ENCODE measurements around the gene CREB3L2. TPM values are rescaled to one million over a fixed set of nuclear protein-coding genes. Genes with fewer than 3 reads are reported as not detected.

Gene CREB3L2
- total and polyA plus RNA-seq, 2 donors (not counting 1 experiment from before 2014, with no cell fraction given), result 13.8 to 25.1 TPM

- intact Hi-C loops (cut with micrococcal nuclease), result no loop called here
- Histone ChIP-seq H3K4me2 (replicated peaks; ENCODE audit: low read depth, low read length, poor library complexity, severe bottlenecking) (no peak overlapping the region), H3K27ac (ENCODE audit: low read length in 2 of 2) (no peak overlapping the region), H3K9me3 (ENCODE audit: control extremely low read depth in 1 of 3, control insufficient read depth in 2 of 3, insufficient read depth in 1 of 3, low read length in 2 of 3) (peaks cover 0 to 7% (median 0%) of the 10 kb centered on the region in 3 donors), H3K27me3 (replicated peaks in 1 of 4; ENCODE audit: control extremely low read depth in 1 of 4, control insufficient read depth in 3 of 4, insufficient read depth in 4 of 4, low read length in 3 of 4) (no peaks in the 10 kb centered on the region), H3K4me1 (ENCODE audit: control insufficient read depth in 2 of 2, insufficient read depth in 2 of 2, low read length in 2 of 2) (no peaks in the 10 kb centered on the region), H3K79me2 (ENCODE audit: control insufficient read depth, insufficient read depth, low read length) (no peaks in the 10 kb centered on the region), H3K4me3 (ENCODE audit: control extremely low read depth in 1 of 5, extremely low read depth in 1 of 5, insufficient read depth in 1 of 5, low read depth in 2 of 5, low read length in 4 of 5) (no peak overlapping the region), H3K36me3 (replicated peaks in 1 of 2; ENCODE audit: control extremely low read depth in 1 of 2, control insufficient read depth in 1 of 2, extremely low read depth in 1 of 2, insufficient read depth in 2 of 2, low read length in 1 of 2) (peaks cover 2 to 77% of the 10 kb centered on the region in 2 experiments), H3K9ac (ENCODE audit: low read length) (no peak overlapping the region), H4K20me1 (ENCODE audit: control insufficient read depth, insufficient read depth, low read length, poor library complexity, severe bottlenecking) (peaks cover 2% of the 10 kb centered on the region), H2AFZ (ENCODE audit: insufficient read depth, low read depth, low read length, poor library complexity, severe bottlenecking) (no peak overlapping the region)
- Mint-ChIP-seq H3K27ac (no peak overlapping the region), H3K27me3 (no peaks in the 10 kb centered on the region), H3K4me3 (no peak overlapping the region), H3K9me3 (ENCODE audit: insufficient read depth) (no peaks in the 10 kb centered on the region), H3K4me1 (no peaks in the 10 kb centered on the region)
- TF ChIP-seq EZH2 (IDR thresholded peaks at IDR 0.05; ENCODE audit: borderline replicate concordance, insufficient read depth, low read depth, low read length, poor library complexity, severe bottlenecking) (no peak), CTCF (IDR thresholded peaks at IDR 0.05) (no peak)
- 95% methylated on average over 7 of the region's 8 CpGs for WGBS (ENCODE audit: insufficient coverage)
- DNase-seq, result no peak
- ATAC-seq (ENCODE audit: low read depth), result no peak
- POLR2A ChIA-PET, result no interaction called here
- CTCF ChIA-PET, result no interaction called here
Measured at GRCh38 chr7:137881607-137882260, 120.2 kb downstream of the CREB3L2 start.

GRCh38 chr7:137880432-137880831 lies 121.5 kb downstream of the CREB3L2 start:
- POLR2A ChIA-PET, result no interaction called here
- 100% methylated on average over 5 of the region's 5 CpGs for WGBS (ENCODE audit: insufficient coverage)
- Histone ChIP-seq H3K4me3 (ENCODE audit: control extremely low read depth in 1 of 5, extremely low read depth in 1 of 5, insufficient read depth in 1 of 5, low read depth in 2 of 5, low read length in 4 of 5) (no peak overlapping the region), H3K36me3 (replicated peaks in 1 of 2; ENCODE audit: control extremely low read depth in 1 of 2, control insufficient read depth in 1 of 2, extremely low read depth in 1 of 2, insufficient read depth in 2 of 2, low read length in 1 of 2) (peaks cover 2 to 74% of the 10 kb centered on the region in 2 experiments), H3K4me1 (ENCODE audit: control insufficient read depth in 2 of 2, insufficient read depth in 2 of 2, low read length in 2 of 2) (no peaks in the 10 kb centered on the region), H3K27me3 (replicated peaks in 1 of 4; ENCODE audit: control extremely low read depth in 1 of 4, control insufficient read depth in 3 of 4, insufficient read depth in 4 of 4, low read length in 3 of 4) (no peaks in the 10 kb centered on the region), H3K4me2 (replicated peaks; ENCODE audit: low read depth, low read length, poor library complexity, severe bottlenecking) (no peak overlapping the region), H2AFZ (ENCODE audit: insufficient read depth, low read depth, low read length, poor library complexity, severe bottlenecking) (no peak overlapping the region), H4K20me1 (ENCODE audit: control insufficient read depth, insufficient read depth, low read length, poor library complexity, severe bottlenecking) (no peaks in the 10 kb centered on the region), H3K9me3 (ENCODE audit: control extremely low read depth in 1 of 3, control insufficient read depth in 2 of 3, insufficient read depth in 1 of 3, low read length in 2 of 3) (peaks cover 0 to 7% (median 0%) of the 10 kb centered on the region in 3 donors), H3K27ac (ENCODE audit: low read length in 2 of 2) (no peak overlapping the region), H3K79me2 (ENCODE audit: control insufficient read depth, insufficient read depth, low read length) (no peaks in the 10 kb centered on the region), H3K9ac (ENCODE audit: low read length) (no peak overlapping the region)
- CTCF ChIA-PET, result no interaction called here
- Mint-ChIP-seq H3K9me3 (ENCODE audit: insufficient read depth) (no peaks in the 10 kb centered on the region), H3K4me3 (no peak overlapping the region), H3K27me3 (no peaks in the 10 kb centered on the region), H3K4me1 (no peaks in the 10 kb centered on the region), H3K27ac (no peak overlapping the region)
- no peak for DNase-seq
- TF ChIP-seq CTCF (IDR thresholded peaks at IDR 0.05), result no peak
- TF ChIP-seq EZH2 (IDR thresholded peaks at IDR 0.05; ENCODE audit: borderline replicate concordance, insufficient read depth, low read depth, low read length, poor library complexity, severe bottlenecking), result no peak
- ATAC-seq (ENCODE audit: low read depth), result no peak
- intact Hi-C loops (cut with micrococcal nuclease), result no loop called here

All from B cell (primary cell).